Mesenchymal stem cell (in vitro differentiated cells and primary cell): ENCODE results near the gene ASB10.

Experiments
- DNase-seq: peaks from one replicate; pipeline ENCODE4 v3.0.0-alpha.2; 2013
- H2AFZ ChIP-seq: one replicate; pipeline ENCODE4 v1.6.1; 2013; ENCODE audit warnings: low read depth, mild to moderate bottlenecking, control low read depth, inconsistent platforms, low read length, moderate library complexity
- H2AK5ac ChIP-seq: 2 replicates; pipeline ENCODE4 v1.6.1; 2013; ENCODE audit warnings: low read length, moderate library complexity, mild to moderate bottlenecking, inconsistent platforms; ENCODE audit not compliant: severe bottlenecking
- H2BK120ac ChIP-seq: one replicate; pipeline ENCODE4 v1.6.1; 2013; ENCODE audit warnings: low read depth, mild to moderate bottlenecking, inconsistent platforms, low read length, moderate library complexity
- H2BK12ac ChIP-seq, 2 experiments: one replicate each; pipeline ENCODE4 v1.6.1; 2013; ENCODE audit warnings: inconsistent platforms in 2 of 2, low read length in 2 of 2, mild to moderate bottlenecking in 2 of 2, moderate library complexity in 2 of 2, control low read depth in 1 of 2
- H2BK15ac ChIP-seq: one replicate; pipeline ENCODE4 v1.6.1; 2013; ENCODE audit warnings: mild to moderate bottlenecking, low read depth, inconsistent platforms; ENCODE audit not compliant: poor library complexity, severe bottlenecking
- H2BK5ac ChIP-seq: 2 replicates; pipeline ENCODE4 v1.6.1; 2013; ENCODE audit warnings: low read depth, mild to moderate bottlenecking, low read length, control low read depth, inconsistent platforms; ENCODE audit not compliant: poor library complexity, severe bottlenecking
- H3K14ac ChIP-seq, 2 experiments: one replicate each; pipeline ENCODE4 v1.6.1; 2013; ENCODE audit warnings: inconsistent platforms in 2 of 2, low read length in 2 of 2, control low read depth in 1 of 2, mild to moderate bottlenecking in 1 of 2, moderate library complexity in 1 of 2
- H3K18ac ChIP-seq, 2 experiments: one replicate each; pipeline ENCODE4 v1.6.1; 2013; ENCODE audit warnings: inconsistent platforms in 2 of 2, low read length in 2 of 2, control low read depth in 1 of 2, low read depth in 1 of 2, mild to moderate bottlenecking in 1 of 2
- H3K23ac ChIP-seq, 2 experiments: one replicate each; pipeline ENCODE4 v1.6.1; 2013; ENCODE audit warnings: inconsistent platforms in 2 of 2, low read length in 2 of 2, mild to moderate bottlenecking in 2 of 2, moderate library complexity in 2 of 2, control low read depth in 1 of 2
- H3K27ac ChIP-seq: 2 replicates; pipeline ENCODE4 v1.5.1; 2013; ENCODE audit warnings: mild to moderate bottlenecking, moderate library complexity, low read length, control low read depth, inconsistent platforms; ENCODE audit not compliant: poor library complexity, severe bottlenecking
- H3K27me3 ChIP-seq, 2 experiments: 2 replicates each; pipeline versions ENCODE4 v1.6.1 to v1.7.0; 2013; ENCODE audit warnings: low read length in 2 of 2, mild to moderate bottlenecking in 2 of 2, moderate library complexity in 2 of 2, control low read depth in 1 of 2, inconsistent platforms in 1 of 2; ENCODE audit not compliant: control insufficient read depth in 1 of 2, insufficient read depth in 1 of 2
- H3K36me3 ChIP-seq, 2 experiments: 2 replicates each; pipeline versions ENCODE4 v1.6.1 to v1.7.0; 2013; ENCODE audit warnings: low read length in 2 of 2, control low read depth in 1 of 2, inconsistent platforms in 1 of 2, low read depth in 1 of 2, mild to moderate bottlenecking in 1 of 2; ENCODE audit not compliant: insufficient read depth in 2 of 2, control insufficient read depth in 1 of 2
- H3K4ac ChIP-seq, 2 experiments: one replicate each; pipeline ENCODE4 v1.6.1; 2013; ENCODE audit warnings: inconsistent platforms in 2 of 2, low read length in 2 of 2, mild to moderate bottlenecking in 2 of 2, moderate library complexity in 2 of 2, control low read depth in 1 of 2, low read depth in 1 of 2
- H3K4me1 ChIP-seq: 2 replicates; pipeline ENCODE4 v1.6.1; 2013; ENCODE audit warnings: low read depth, low read length, control low read depth; ENCODE audit not compliant: control insufficient read depth, insufficient read depth
- H3K4me2 ChIP-seq: 2 replicates; pipeline ENCODE4 v1.6.1; 2013; ENCODE audit warnings: low read length, mild to moderate bottlenecking, inconsistent platforms; ENCODE audit not compliant: poor library complexity, severe bottlenecking
- H3K4me3 ChIP-seq, 2 experiments: 2 replicates each; pipeline versions ENCODE4 v1.5.1 to v1.7.0; 2013; ENCODE audit warnings: low read length in 2 of 2, mild to moderate bottlenecking in 2 of 2, control low read depth in 1 of 2, low read depth in 1 of 2; ENCODE audit not compliant: insufficient read depth in 1 of 2
- H3K79me1 ChIP-seq: replicated peaks from 2 replicates; pipeline ENCODE4 v1.6.1; 2013; ENCODE audit warnings: mild to moderate bottlenecking, control low read depth, low read length, inconsistent platforms; ENCODE audit not compliant: poor library complexity, severe bottlenecking
- H3K9ac ChIP-seq: 2 replicates; pipeline ENCODE4 v1.7.0; 2013; ENCODE audit warnings: mild to moderate bottlenecking, low read length, moderate library complexity
- H3K9me3 ChIP-seq: 2 replicates; pipeline ENCODE4 v1.7.0; 2013; ENCODE audit warnings: mild to moderate bottlenecking, low read length; ENCODE audit not compliant: control insufficient read depth
- H4K8ac ChIP-seq: one replicate; pipeline ENCODE4 v1.6.1; 2013; ENCODE audit warnings: inconsistent platforms, mild to moderate bottlenecking, low read length, moderate library complexity
- H4K91ac ChIP-seq: one replicate; pipeline ENCODE4 v1.6.1; 2013; ENCODE audit warnings: mild to moderate bottlenecking, low read length, inconsistent platforms
- WGBS: methylation state at CpG from one replicate; pipeline ENCODE4 v1.1.7; 2013; ENCODE audit warnings: mixed read lengths; 5-methylcytosine and 5-hydroxymethylcytosine counted together

The ASB10 gene

DNA sequence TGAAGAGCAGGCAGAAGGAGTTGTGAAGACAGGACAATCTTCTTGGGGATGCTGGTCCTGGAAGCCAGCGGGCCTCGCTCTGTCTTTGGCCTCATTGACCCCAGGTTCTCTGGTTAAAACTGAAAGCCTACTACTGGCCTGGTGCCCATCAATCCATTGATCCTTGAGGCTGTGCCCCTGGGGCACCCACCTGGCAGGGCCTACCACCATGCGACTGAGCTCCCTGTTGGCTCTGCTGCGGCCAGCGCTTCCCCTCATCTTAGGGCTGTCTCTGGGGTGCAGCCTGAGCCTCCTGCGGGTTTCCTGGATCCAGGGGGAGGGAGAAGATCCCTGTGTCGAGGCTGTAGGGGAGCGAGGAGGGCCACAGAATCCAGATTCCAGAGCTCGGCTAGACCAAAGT, 46.8 kb upstream of the ASB10 start:
- no peak overlapping the region for H2BK5ac ChIP-seq
- WGBS: 81% methylated on average over 9 of the region's 9 CpGs
- no peak overlapping the region for H3K27ac ChIP-seq
- H3K4me1 ChIP-seq: peaks cover 25% of the 10 kb centered on the region
- H2BK12ac ChIP-seq: no peak overlapping the region
- H2BK120ac ChIP-seq: no peak overlapping the region
- H3K14ac ChIP-seq: no peak overlapping the region
- H4K91ac ChIP-seq: no peak overlapping the region
- no peak overlapping the region for H3K4ac ChIP-seq
- H3K9ac ChIP-seq: peak overlapping the region; percentile 97
- no peaks in the 10 kb centered on the region for H3K9me3 ChIP-seq
- H2AK5ac ChIP-seq: no peak overlapping the region
- H3K4me2 ChIP-seq: peak overlapping the region; percentile 86
- H4K8ac ChIP-seq: no peak overlapping the region
- DNase-seq: no peak
- no peak overlapping the region for H2BK15ac ChIP-seq
- no peaks in the 10 kb centered on the region for H3K27me3 ChIP-seq
- H3K36me3 ChIP-seq: peaks cover 44 to 47% of the 10 kb centered on the region in 2 experiments
- H3K18ac ChIP-seq: no peak overlapping the region
- H3K79me1 ChIP-seq: peaks cover 5% of the 10 kb centered on the region
- peak overlapping the region; percentile 26 to 97 for H3K4me3 ChIP-seq
- no peak overlapping the region for H3K23ac ChIP-seq
- H2AFZ ChIP-seq: no peak overlapping the region

DNA sequence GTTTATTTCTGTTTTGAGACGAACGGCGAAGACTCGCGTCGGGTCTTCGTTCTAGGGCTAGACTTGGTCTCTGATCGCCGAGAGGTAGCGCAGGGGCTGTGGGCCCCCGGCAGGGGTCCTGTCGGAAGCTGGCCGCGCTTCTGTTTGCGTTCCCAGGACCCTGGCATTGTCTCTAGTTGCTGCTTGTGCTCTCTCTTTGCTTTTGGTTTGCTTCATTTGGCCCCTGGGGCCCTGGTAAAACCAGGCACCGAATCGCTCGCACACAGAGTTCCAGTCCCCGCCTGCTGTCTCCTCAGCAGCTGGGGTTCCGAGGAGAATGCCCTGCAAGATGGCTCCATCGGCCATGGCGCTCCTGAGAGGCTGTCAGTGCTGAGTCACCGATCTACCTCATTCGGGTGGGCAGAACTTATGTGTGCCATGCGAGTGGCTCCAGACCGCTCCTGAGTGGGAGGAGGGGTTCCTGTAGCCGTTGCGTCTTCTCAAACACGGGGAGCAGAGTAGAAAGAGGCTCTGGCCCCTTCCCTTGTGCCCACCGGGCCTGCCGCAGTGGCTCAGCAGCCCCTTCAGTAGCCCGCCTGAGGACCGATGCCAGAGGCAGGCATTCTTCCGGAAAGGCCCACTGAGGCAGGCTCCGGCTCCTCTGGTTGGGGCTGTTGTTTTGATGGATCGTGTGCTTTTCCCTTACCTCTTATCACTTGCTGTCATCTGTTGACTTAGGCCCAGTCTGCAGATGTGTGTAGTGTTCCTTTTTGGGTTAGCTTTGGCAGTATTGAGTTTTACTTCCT, 46.1 kb upstream of the ASB10 start:
- DNase-seq: peak; percentile 83
- Histone ChIP-seq H2BK15ac (peak overlapping the region; percentile 65), H3K4me3 (peak overlapping the region; percentile 96 to 97), H2BK12ac (peak overlapping the region in 1 of 2 experiments; percentile 17), H3K4ac (peak overlapping the region; percentile 95 to 96), H4K8ac (peak overlapping the region; percentile 82), H3K9ac (peak overlapping the region; percentile 97), H3K27ac (peak overlapping the region; percentile 82), H3K23ac (peak overlapping the region in 1 of 2 experiments; percentile 70), H4K91ac (peak overlapping the region; percentile 98), H3K27me3 (no peaks in the 10 kb centered on the region), H2AK5ac (peak overlapping the region; percentile 20), H3K4me1 (peaks cover 25% of the 10 kb centered on the region), H3K9me3 (no peaks in the 10 kb centered on the region), H2BK120ac (peak overlapping the region; percentile 64), H2BK5ac (peak overlapping the region; percentile 83), H3K18ac (peak overlapping the region; percentile 50 to 92), H3K4me2 (peak overlapping the region; percentile 86), H3K14ac (peak overlapping the region in 1 of 2 experiments; percentile 85), H2AFZ (no peak overlapping the region), H3K79me1 (peaks cover 2% of the 10 kb centered on the region), H3K36me3 (peaks cover 39 to 40% of the 10 kb centered on the region in 2 experiments)
- WGBS: 8% methylated on average over 32 of the region's 36 CpGs

DNA sequence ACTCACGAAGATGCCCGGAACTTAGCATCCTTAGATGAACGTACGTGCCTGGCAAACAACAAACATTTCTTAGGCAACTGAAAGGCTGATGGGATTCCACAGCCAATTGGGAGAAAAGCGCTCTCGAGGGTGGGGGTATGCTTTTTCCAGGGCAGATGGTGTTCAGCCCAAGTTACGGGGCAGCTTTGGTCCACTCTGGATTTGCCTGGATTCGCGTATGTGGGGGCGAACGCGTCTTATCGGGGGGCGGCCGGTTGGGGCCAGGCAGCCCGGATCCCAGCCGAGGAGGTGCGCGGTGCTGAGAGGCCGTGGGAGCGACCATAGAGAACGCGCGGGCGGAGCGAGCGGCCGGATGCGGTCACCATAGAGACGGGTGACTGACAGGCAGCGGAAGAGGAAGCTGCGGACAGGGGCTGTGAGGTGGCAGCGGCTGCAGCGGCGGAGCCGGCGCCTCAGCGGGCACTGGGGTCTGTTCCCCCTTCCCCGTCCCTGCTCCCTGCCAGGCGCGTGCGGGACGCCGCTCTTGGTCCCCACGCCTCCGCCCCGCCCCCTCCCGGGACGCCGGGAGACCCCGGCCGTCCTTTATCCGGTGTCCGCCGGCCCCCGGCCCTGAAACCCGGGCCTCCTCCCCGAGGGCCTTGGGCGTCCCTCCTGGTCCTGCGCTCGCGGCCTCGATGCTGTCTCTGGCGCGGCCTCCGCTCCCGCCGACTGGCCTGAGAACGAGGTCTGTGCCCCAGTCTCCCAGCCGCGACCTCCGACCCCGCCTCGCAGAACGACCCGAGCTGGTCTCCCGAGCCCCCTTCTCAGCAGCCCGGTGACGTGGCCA, 45.3 kb upstream of the ASB10 start, which contains the start of gene CHPF2:
Gene CHPF2 (plus strand): TSS at position 393 of the 826 bp plus-strand sequence. CDS start 1,529 bp downstream, outside the sequence.
- peak within 1 kb of the TSS; percentile 86 for H3K4me2 ChIP-seq
- peak within 1 kb of the TSS; percentile 64 for H2BK120ac ChIP-seq
- peak within 1 kb of the TSS; percentile 20 for H2AK5ac ChIP-seq
- peak within 1 kb of the TSS; percentile 97 for H3K9ac ChIP-seq
- no peaks in the 10 kb centered on the region for H3K27me3 ChIP-seq
- H3K23ac ChIP-seq: peak within 1 kb of the TSS; percentile 9 to 70
- peak within 1 kb of the TSS; percentile 83 for H2BK5ac ChIP-seq
- peak within 1 kb of the TSS; percentile 83 for H2BK15ac ChIP-seq
- H2AFZ ChIP-seq: peak within 1 kb of the TSS; percentile 96
- H3K14ac ChIP-seq: peak within 1 kb of the TSS in 1 of 2 experiments; percentile 85
- peak; percentile 88 for DNase-seq
- peak within 1 kb of the TSS; percentile 82 for H3K27ac ChIP-seq
- peak within 1 kb of the TSS; percentile 50 to 92 for H3K18ac ChIP-seq
- peaks cover 25% of the 10 kb centered on the region for H3K4me1 ChIP-seq
- under 1% methylated on average over 78 of the region's 79 CpGs for WGBS
- no peaks in the 10 kb centered on the region for H3K79me1 ChIP-seq
- H4K8ac ChIP-seq: peak within 1 kb of the TSS; percentile 82
- peak within 1 kb of the TSS; percentile 98 for H4K91ac ChIP-seq
- H3K4ac ChIP-seq: peak within 1 kb of the TSS; percentile 95 to 96
- H3K36me3 ChIP-seq: peaks cover 31 to 32% of the 10 kb centered on the region in 2 experiments
- H2BK12ac ChIP-seq: peak within 1 kb of the TSS; percentile 14 to 17
- no peaks in the 10 kb centered on the region for H3K9me3 ChIP-seq
- H3K4me3 ChIP-seq: peak within 1 kb of the TSS; percentile 96 to 97

DNA sequence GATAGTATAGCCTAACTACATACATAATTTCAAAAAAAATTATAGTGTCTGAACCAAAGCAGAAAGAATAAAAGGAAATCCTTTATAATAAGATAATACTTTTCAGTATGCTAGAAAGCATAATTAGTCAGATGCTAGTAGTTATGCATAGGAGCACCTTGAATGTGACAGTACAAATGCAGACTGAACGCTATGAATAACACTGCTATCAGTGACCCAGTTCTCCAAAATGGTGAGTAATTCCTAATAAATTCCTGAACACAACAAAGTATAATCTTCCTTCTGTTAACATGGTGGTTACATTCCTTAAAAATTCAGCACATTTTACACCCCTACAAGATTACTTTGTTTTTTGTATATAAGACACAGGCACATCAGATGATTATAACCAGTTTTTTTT, 44.0 kb upstream of the ASB10 start:
- 56% methylated on average over 1 of the region's 1 CpG for WGBS

More for the DNA sequence above, 44.0 kb upstream of the ASB10 start:
- Histone ChIP-seq H3K27me3 (no peaks in the 10 kb centered on the region), H2BK120ac (no peak overlapping the region), H4K91ac (no peak overlapping the region), H2BK12ac (no peak overlapping the region), H3K4me2 (no peak overlapping the region), H2BK5ac (no peak overlapping the region), H3K18ac (no peak overlapping the region), H3K4me3 (no peak overlapping the region), H2AK5ac (no peak overlapping the region), H3K36me3 (peaks cover 19 to 22% of the 10 kb centered on the region in 2 experiments), H3K9ac (no peak overlapping the region), H3K23ac (no peak overlapping the region), H3K27ac (no peak overlapping the region), H3K79me1 (peaks cover 2% of the 10 kb centered on the region), H2AFZ (no peak overlapping the region), H3K14ac (no peak overlapping the region), H3K9me3 (no peaks in the 10 kb centered on the region), H4K8ac (no peak overlapping the region), H3K4ac (no peak overlapping the region), H2BK15ac (no peak overlapping the region), H3K4me1 (peaks cover 24% of the 10 kb centered on the region)
- DNase-seq: no peak
